Measurements from ENCODE around the gene SPINDOC.
A peak's percentile ranks its signal among the peaks of the same experiment; 100 is the strongest.

The SPINDOC gene

GRCh38 chr11:63813035-63813562 lies at the start of gene SPINDOC:
TSS of gene SPINDOC (plus strand) at chr11:63813456. CDS start at chr11:63813687, 231 bp downstream.
- H3K79me2 ChIP-seq (ENCODE audit: insufficient read depth, low read length): peaks cover 23% of the 10 kb centered on the region
- no peak within 1 kb of the TSS for H2AFZ ChIP-seq (ENCODE audit: low read length)
- peak within 1 kb of the TSS; percentile 99 for H3K9ac ChIP-seq (ENCODE audit: low read length)
- no peaks in the 10 kb centered on the region for H3K9me2 ChIP-seq (ENCODE audit: low read depth, low read length)
- H3F3A ChIP-seq (ENCODE audit: insufficient read depth, low read length): no peaks in the 10 kb centered on the region
- peak within 1 kb of the TSS; percentile 69 for H3K27ac ChIP-seq (ENCODE audit: low read depth, low read length, poor library complexity, severe bottlenecking)
- peak within 1 kb of the TSS; percentile 92 for H3K4me2 ChIP-seq (ENCODE audit: low read length)
- peaks cover 33% of the 10 kb centered on the region for H3K36me3 ChIP-seq (ENCODE audit: insufficient read depth, low read length)
- H3K9me3 ChIP-seq (ENCODE audit: low read length): no peaks in the 10 kb centered on the region
- H3K27me3 ChIP-seq (ENCODE audit: insufficient read depth, low read length): no peaks in the 10 kb centered on the region
- no peak for TF ChIP-seq CTCF (IDR thresholded peaks at IDR 0.05; ENCODE audit: low read length)
- no peak for TF ChIP-seq EZH2 (IDR thresholded peaks at IDR 0.05; ENCODE audit: borderline replicate concordance, low read length)
- H4K20me1 ChIP-seq (ENCODE audit: insufficient read depth, low read length): no peaks in the 10 kb centered on the region
- H3K4me1 ChIP-seq (ENCODE audit: insufficient read depth, low read length, severe bottlenecking): peaks cover 18% of the 10 kb centered on the region
- peak within 1 kb of the TSS; percentile 99 for H3K4me3 ChIP-seq (ENCODE audit: low read depth, low read length, poor library complexity, severe bottlenecking)

DNA sequence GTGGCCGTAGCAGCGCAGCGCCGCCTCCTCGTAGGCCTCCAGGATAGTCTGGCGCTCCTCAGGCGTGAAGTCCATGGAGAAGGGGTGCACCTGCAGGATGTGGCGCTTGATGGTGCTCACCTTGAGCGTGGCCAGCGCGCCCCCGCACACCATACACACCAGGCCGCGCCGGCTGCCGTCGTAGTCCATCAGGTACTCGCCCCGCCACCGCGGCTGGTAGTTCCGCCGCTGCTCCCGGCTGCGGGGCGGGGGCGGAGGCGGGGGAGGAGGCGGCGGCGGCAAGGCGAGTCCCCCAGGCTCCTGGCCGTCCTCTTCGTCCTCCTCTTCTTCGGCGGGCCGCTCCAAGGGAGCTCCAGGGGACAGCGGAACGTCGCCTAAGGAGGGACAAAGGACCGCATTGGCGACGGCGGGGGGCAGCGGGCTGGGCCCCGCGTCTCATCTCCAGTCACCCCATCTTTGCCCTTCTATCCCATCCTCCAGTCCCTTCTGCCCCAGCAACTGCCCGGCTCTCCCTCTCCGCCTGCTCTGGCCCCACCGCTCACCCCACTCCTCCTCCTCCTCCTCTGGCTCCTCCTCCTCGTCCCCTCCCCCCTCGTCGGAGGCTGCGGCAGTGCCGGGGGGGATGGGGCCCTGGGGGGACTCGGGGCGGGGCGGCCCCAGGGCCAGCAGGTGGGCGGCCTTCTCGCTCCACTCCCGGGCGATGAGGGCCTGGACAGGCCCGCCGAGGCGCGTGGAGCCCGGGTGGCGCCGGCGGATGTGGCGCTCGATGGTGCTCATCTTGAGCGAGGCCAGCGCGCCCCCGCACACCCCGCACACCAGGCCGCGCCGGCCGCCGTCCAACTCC lies 49.5 kb upstream of the SPINDOC start:
- H3K4me2 ChIP-seq (ENCODE audit: low read length): no peak overlapping the region
- H3K27ac ChIP-seq (ENCODE audit: low read depth, low read length, poor library complexity, severe bottlenecking): no peak overlapping the region
- no peaks in the 10 kb centered on the region for H3K79me2 ChIP-seq (ENCODE audit: insufficient read depth, low read length)

DNA sequence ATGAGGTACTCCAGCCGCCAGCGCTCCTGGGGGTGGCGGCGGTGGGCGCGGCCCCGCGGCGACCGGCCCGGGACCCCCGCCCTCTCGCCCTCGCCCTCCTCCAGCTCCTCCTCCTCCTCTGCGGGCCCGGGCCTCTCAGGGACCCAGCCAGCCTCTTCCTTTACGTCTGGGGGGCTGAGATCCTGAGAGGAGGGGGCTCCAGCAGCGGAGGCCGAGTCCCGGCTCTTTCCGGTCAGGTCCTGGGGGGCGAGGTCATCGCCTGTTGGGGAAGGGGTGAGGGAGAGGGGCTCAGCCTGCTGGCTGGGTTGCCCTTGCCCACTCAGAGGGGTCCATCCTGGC lies 48.9 kb upstream of the SPINDOC start:
- H3K36me3 ChIP-seq (ENCODE audit: insufficient read depth, low read length): peaks cover 17% of the 10 kb centered on the region; the same call in 1 of the 2 replicates
- H3K4me2 ChIP-seq (ENCODE audit: low read length): no peak overlapping the region
- H3K27ac ChIP-seq (ENCODE audit: low read depth, low read length, poor library complexity, severe bottlenecking): no peak overlapping the region
- H4K20me1 ChIP-seq (ENCODE audit: insufficient read depth, low read length): no peaks in the 10 kb centered on the region
- H2AFZ ChIP-seq (ENCODE audit: low read length): no peak overlapping the region
- H3F3A ChIP-seq (ENCODE audit: insufficient read depth, low read length): peaks cover 5% of the 10 kb centered on the region; the same call in 1 of the 2 replicates
- no peaks in the 10 kb centered on the region for H3K9me2 ChIP-seq (ENCODE audit: low read depth, low read length)
- H3K4me3 ChIP-seq (ENCODE audit: low read depth, low read length, poor library complexity, severe bottlenecking): no peak overlapping the region
- H3K9ac ChIP-seq (ENCODE audit: low read length): no peak overlapping the region
- H3K4me1 ChIP-seq (ENCODE audit: insufficient read depth, low read length, severe bottlenecking): peaks cover 19% of the 10 kb centered on the region
- no peaks in the 10 kb centered on the region for H3K79me2 ChIP-seq (ENCODE audit: insufficient read depth, low read length)
- H3K9me3 ChIP-seq (ENCODE audit: low read length): no peaks in the 10 kb centered on the region
- no peaks in the 10 kb centered on the region for H3K27me3 ChIP-seq (ENCODE audit: insufficient read depth, low read length)
- TF ChIP-seq EZH2 (IDR thresholded peaks at IDR 0.05; ENCODE audit: borderline replicate concordance, low read length) (no peak), CTCF (IDR thresholded peaks at IDR 0.05; ENCODE audit: low read length) (no peak)

More for the DNA sequence above, 49.5 kb upstream of the SPINDOC start:
- peaks cover 5% of the 10 kb centered on the region; the same call in 1 of the 2 replicates for H3F3A ChIP-seq (ENCODE audit: insufficient read depth, low read length)
- H3K9me3 ChIP-seq (ENCODE audit: low read length): no peaks in the 10 kb centered on the region
- no peak overlapping the region for H2AFZ ChIP-seq (ENCODE audit: low read length)
- H3K4me1 ChIP-seq (ENCODE audit: insufficient read depth, low read length, severe bottlenecking): peaks cover 17% of the 10 kb centered on the region
- no peaks in the 10 kb centered on the region for H4K20me1 ChIP-seq (ENCODE audit: insufficient read depth, low read length)
- no peak overlapping the region for H3K9ac ChIP-seq (ENCODE audit: low read length)
- H3K36me3 ChIP-seq (ENCODE audit: insufficient read depth, low read length): peaks cover 18% of the 10 kb centered on the region; the same call in 1 of the 2 replicates
- TF ChIP-seq CTCF (IDR thresholded peaks at IDR 0.05; ENCODE audit: low read length): no peak
- no peak for TF ChIP-seq EZH2 (IDR thresholded peaks at IDR 0.05; ENCODE audit: borderline replicate concordance, low read length)
- no peaks in the 10 kb centered on the region for H3K9me2 ChIP-seq (ENCODE audit: low read depth, low read length)
- no peaks in the 10 kb centered on the region for H3K27me3 ChIP-seq (ENCODE audit: insufficient read depth, low read length)
- no peak overlapping the region for H3K4me3 ChIP-seq (ENCODE audit: low read depth, low read length, poor library complexity, severe bottlenecking)
